ENCODE data around the gene METTL3. TPM values are rescaled to one million over a fixed set of nuclear protein-coding genes. Genes with fewer than 3 reads are reported as not detected.

METTL3 gene
- total and polyA plus RNA-seq, 2 of the 13 experiments (the other 11 are each of a cell fraction or from before 2014, with no cell fraction given) = 123 to 130 TPM

GRCh38 chr14:21476925-21477681 is 34.0 kb downstream of the METTL3 start, which contains the start of the genes RAB2B and TOX4 (continued):
- no peak for TF ChIP-seq TERF1 (CRISPR knock-in tag; IDR thresholded peaks at IDR 0.05)
- TF ChIP-seq SIN3B (IDR thresholded peaks at IDR 0.05; ENCODE audit: low read length) = peak; percentile 87
- 0 out of 2 replicates have a peak, but pooled peaks have one; percentile 28 for TF ChIP-seq ZNF367 (CRISPR knock-in tag; IDR thresholded peaks at IDR 0.05; ENCODE audit: borderline replicate concordance)
- TF ChIP-seq ZNF225 (CRISPR knock-in tag; IDR thresholded peaks at IDR 0.05) = peak; percentile 87
- TF ChIP-seq ZBTB33 (CRISPR knock-in tag; IDR thresholded peaks at IDR 0.05) = peak; percentile 71
- TF ChIP-seq HES4 (CRISPR knock-in tag; IDR thresholded peaks at IDR 0.05; ENCODE audit: borderline replicate concordance) = peak; percentile 88; the same call in 1 of the 2 replicates
- TF ChIP-seq PRDM15 (CRISPR knock-in tag; IDR thresholded peaks at IDR 0.05) = no peak
- TF ChIP-seq SYNCRIP (IDR thresholded peaks at IDR 0.05; ENCODE audit: insufficient read depth, low read depth, low read length) = no peak
- no peak for TF ChIP-seq ATRX (CRISPR knock-in tag; IDR thresholded peaks at IDR 0.05; ENCODE audit: borderline replicate concordance)
- peak; percentile 94 for TF ChIP-seq ERF (CRISPR knock-in tag; IDR thresholded peaks at IDR 0.05)
- 0 out of 2 replicates have a peak, but pooled peaks have one; percentile 34 for TF ChIP-seq ZSCAN29 (CRISPR knock-in tag; conservative IDR thresholded peaks at IDR 0.05)
- TF ChIP-seq ZFP82 (CRISPR knock-in tag; IDR thresholded peaks at IDR 0.05; ENCODE audit: borderline replicate concordance) = no peak
- peak; percentile 92 for TF ChIP-seq TOE1 (CRISPR knock-in tag; IDR thresholded peaks at IDR 0.05)
- peak; percentile 98 for TF ChIP-seq MAZ (IDR thresholded peaks at IDR 0.05; ENCODE audit: borderline replicate concordance, low read depth, low read length)
- peak; percentile 98 for TF ChIP-seq MAZ (CRISPR knock-in tag; IDR thresholded peaks at IDR 0.05; ENCODE audit: low read depth)
- no peak for TF ChIP-seq SUZ12 (IDR thresholded peaks at IDR 0.05; ENCODE audit: low read depth, low read length)
- TF ChIP-seq ZNF569 (CRISPR knock-in tag; IDR thresholded peaks at IDR 0.05; ENCODE audit: borderline replicate concordance) = no peak; the same call in 1 of the 2 replicates
- TF ChIP-seq NR0B2 (CRISPR knock-in tag; IDR thresholded peaks at IDR 0.05) = peak; percentile 83
